Measurements from ENCODE around the gene ZNF556.
"Not testable (repeated sequence)": the region's sequence is repeated elsewhere in the genome, so short reads cannot be mapped to it uniquely, and the experiment has no call there.

The ZNF556 gene

GRCh38 chr19:2865334-2866100 lies 1.6 kb upstream of the ZNF556 start (continued):
- no peak for TF ChIP-seq TSHZ2 (CRISPR knock-in tag; IDR thresholded peaks at IDR 0.05)

GRCh38 chr19:2866495-2867024 lies 575 bp upstream of the ZNF556 start:
- no peak for ATAC-seq
- TF ChIP-seq PATZ1 (CRISPR knock-in tag; IDR thresholded peaks at IDR 0.05; ENCODE audit: borderline replicate concordance) (no peak), RARB (CRISPR knock-in tag; IDR thresholded peaks at IDR 0.05) (no peak), ARNTL (CRISPR knock-in tag; IDR thresholded peaks at IDR 0.05; ENCODE audit: borderline replicate concordance, low read depth) (no peak), CSRNP3 (CRISPR knock-in tag; IDR thresholded peaks at IDR 0.05) (no peak), BACH2 (CRISPR knock-in tag; IDR thresholded peaks at IDR 0.05; ENCODE audit: borderline replicate concordance) (no peak), TOX (CRISPR knock-in tag; IDR thresholded peaks at IDR 0.05; ENCODE audit: borderline replicate concordance) (no peak), TCF4 (CRISPR knock-in tag; IDR thresholded peaks at IDR 0.05; ENCODE audit: borderline replicate concordance) (no peak)

GRCh38 chr19:2869618-2870017 lies 2.5 kb downstream of the ZNF556 start:
- TF ChIP-seq BACH2 (CRISPR knock-in tag; IDR thresholded peaks at IDR 0.05; ENCODE audit: borderline replicate concordance) (no peak), PPARA (CRISPR knock-in tag; IDR thresholded peaks at IDR 0.05; ENCODE audit: borderline replicate concordance) (no peak), ZFP3 (CRISPR knock-in tag; IDR thresholded peaks at IDR 0.05) (no peak)
- no peak for ATAC-seq

GRCh38 chr19:2872175-2872574 lies 5.0 kb downstream of the ZNF556 start:
- ATAC-seq: not testable (repeated sequence)

GRCh38 chr19:2877398-2878331 lies 10.5 kb downstream of the ZNF556 start:
- no peak for ATAC-seq
- TF ChIP-seq ZNF70 (CRISPR knock-in tag; IDR thresholded peaks at IDR 0.05) (no peak), TCF4 (CRISPR knock-in tag; IDR thresholded peaks at IDR 0.05; ENCODE audit: borderline replicate concordance) (no peak), BACH2 (CRISPR knock-in tag; IDR thresholded peaks at IDR 0.05; ENCODE audit: borderline replicate concordance) (no peak), CSRNP3 (CRISPR knock-in tag; IDR thresholded peaks at IDR 0.05) (no peak), CSDC2 (CRISPR knock-in tag; IDR thresholded peaks at IDR 0.05) (no peak), PATZ1 (CRISPR knock-in tag; IDR thresholded peaks at IDR 0.05; ENCODE audit: borderline replicate concordance) (no peak), PPARA (CRISPR knock-in tag; IDR thresholded peaks at IDR 0.05; ENCODE audit: borderline replicate concordance) (no peak), SNAI2 (CRISPR knock-in tag; IDR thresholded peaks at IDR 0.05) (no peak), ESRRG (CRISPR knock-in tag; IDR thresholded peaks at IDR 0.05) (no peak), ZFP30 (CRISPR knock-in tag; IDR thresholded peaks at IDR 0.05) (no peak), ZFP3 (CRISPR knock-in tag; IDR thresholded peaks at IDR 0.05) (no peak), ARNTL (CRISPR knock-in tag; IDR thresholded peaks at IDR 0.05; ENCODE audit: borderline replicate concordance, low read depth) (no peak), CREB5 (CRISPR knock-in tag; IDR thresholded peaks at IDR 0.05; ENCODE audit: low read depth) (no peak), POU6F1 (CRISPR knock-in tag; IDR thresholded peaks at IDR 0.05; ENCODE audit: borderline replicate concordance, low read depth) (no peak)
